ENCODE data around the gene PSMC5. TPM values are rescaled to one million over a fixed set of nuclear protein-coding genes. Genes with fewer than 3 reads are reported as not detected.
A peak's percentile ranks its signal among the peaks of the same experiment; 100 is the strongest.

PSMC5 gene
- total and polyA plus RNA-seq, 2 donors (not counting 3 experiments of a cell fraction or from before 2014, with no cell fraction given), result 179 to 236 TPM

DNA sequence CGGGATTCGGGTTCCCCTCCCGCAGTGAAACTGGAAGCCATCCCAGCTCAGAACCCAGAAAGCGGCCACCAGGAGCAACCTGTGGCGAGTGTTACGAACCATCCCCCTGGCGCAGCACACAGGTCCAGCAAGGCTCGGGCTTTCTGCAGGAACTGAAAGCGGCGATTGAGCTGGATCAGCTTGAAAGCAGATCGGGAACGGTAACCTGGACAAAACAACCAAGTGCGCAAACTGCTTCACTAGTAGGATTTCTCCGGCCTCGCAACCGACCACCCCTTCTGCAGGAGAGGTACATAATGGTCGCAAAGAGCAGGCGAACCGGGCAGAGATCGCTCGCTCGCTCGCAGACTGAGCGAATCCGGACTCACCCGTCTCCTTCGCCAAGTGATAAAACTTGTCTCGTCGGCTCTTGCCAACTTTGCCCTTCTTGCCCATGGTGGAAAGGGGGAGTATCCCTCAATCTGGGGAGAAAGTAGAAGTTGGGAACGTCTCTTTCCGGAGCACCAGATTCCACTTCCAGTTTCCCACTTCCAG lies 696 bp upstream of the PSMC5 start:
- Histone ChIP-seq H2AFZ (ENCODE audit: low read depth, low read length) (peak overlapping the region; percentile 5), H3K79me2 (ENCODE audit: control insufficient read depth, insufficient read depth, low read length) (peaks cover 42% of the 10 kb centered on the region), H4K20me1 (replicated peaks; ENCODE audit: control insufficient read depth, extremely low read depth, insufficient read depth, low read length) (no peaks in the 10 kb centered on the region), H3K4me2 (ENCODE audit: insufficient read depth, low read length) (peak overlapping the region; percentile 89), H3K9ac (replicated peaks; ENCODE audit: extremely low read depth, insufficient read depth, low read length) (peak overlapping the region; percentile 86), H3K9me3 (replicated peaks; ENCODE audit: control insufficient read depth, insufficient read depth, low read length) (no peaks in the 10 kb centered on the region), H3K4me1 (ENCODE audit: control insufficient read depth, extremely low read depth, insufficient read depth, low read length) (peaks cover 23% of the 10 kb centered on the region), H3K27me3 (ENCODE audit: control insufficient read depth in 2 of 2, insufficient read depth in 2 of 2, low read length in 2 of 2) (no peaks in the 10 kb centered on the region), H3K4me3 (replicated peaks in 1 of 3; ENCODE audit: insufficient read depth in 1 of 3, low read depth in 1 of 3, low read length in 3 of 3) (peak overlapping the region; percentile 47 to 81 (median 72)), H3K36me3 (ENCODE audit: control insufficient read depth in 2 of 2, extremely low read depth in 1 of 2, insufficient read depth in 2 of 2, low read length in 2 of 2) (peaks cover 46 to 56% of the 10 kb centered on the region in 2 experiments), H3K27ac (ENCODE audit: insufficient read depth, low read depth, low read length) (peak overlapping the region; percentile 92), H3K9me1 (replicated peaks; ENCODE audit: control insufficient read depth, extremely low read depth, insufficient read depth, low read length) (no peaks in the 10 kb centered on the region)
- DNase-seq (ENCODE audit: low read depth, low spot score) (no peak), FAIRE-seq (peak; percentile 50)
- intact Hi-C loops (cut with micrococcal nuclease) (loop anchor here (1.0 to 10.0 kb wide), 4 partner anchors 15 to 1252 kb away; partner anchors contain the start of genes CYB561 and DDX42), dilution Hi-C loops (cut with MboI; ENCODE audit: extremely low pct_ligation_motif_present, low sequenced_read_pairs) (no loop called here)
- TSS peak; percentile 46 for BruUV-seq (replicated peaks)
- TF ChIP-seq, protein P1, sequence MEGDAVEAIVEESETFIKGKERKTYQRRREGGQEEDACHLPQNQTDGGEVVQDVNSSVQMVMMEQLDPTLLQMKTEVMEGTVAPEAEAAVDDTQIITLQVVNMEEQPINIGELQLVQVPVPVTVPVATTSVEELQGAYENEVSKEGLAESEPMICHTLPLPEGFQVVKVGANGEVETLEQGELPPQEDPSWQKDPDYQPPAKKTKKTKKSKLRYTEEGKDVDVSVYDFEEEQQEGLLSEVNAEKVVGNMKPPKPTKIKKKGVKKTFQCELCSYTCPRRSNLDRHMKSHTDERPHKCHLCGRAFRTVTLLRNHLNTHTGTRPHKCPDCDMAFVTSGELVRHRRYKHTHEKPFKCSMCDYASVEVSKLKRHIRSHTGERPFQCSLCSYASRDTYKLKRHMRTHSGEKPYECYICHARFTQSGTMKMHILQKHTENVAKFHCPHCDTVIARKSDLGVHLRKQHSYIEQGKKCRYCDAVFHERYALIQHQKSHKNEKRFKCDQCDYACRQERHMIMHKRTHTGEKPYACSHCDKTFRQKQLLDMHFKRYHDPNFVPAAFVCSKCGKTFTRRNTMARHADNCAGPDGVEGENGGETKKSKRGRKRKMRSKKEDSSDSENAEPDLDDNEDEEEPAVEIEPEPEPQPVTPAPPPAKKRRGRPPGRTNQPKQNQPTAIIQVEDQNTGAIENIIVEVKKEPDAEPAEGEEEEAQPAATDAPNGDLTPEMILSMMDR (IDR thresholded peaks at IDR 0.05; ENCODE audit: extremely low read depth in 1 of 2, insufficient read depth in 1 of 2, low read depth in 1 of 2, low read length in 2 of 2), result peak in 1 of 2 donors; percentile 14
- no peak for TF ChIP-seq EZH2 (IDR thresholded peaks at IDR 0.05; ENCODE audit: borderline replicate concordance, low read depth, low read length, severe bottlenecking)
- ChIA-PET CTCF (interaction anchor here (1.1 to 1.4 kb wide), 3 partner anchors 8 to 84 kb away, joined by 3 to 4 read pairs (median 3); no protein-coding TSS in a partner anchor), POLR2A (interaction anchor here (1.3 kb wide), 1 partner anchor 128 kb away, joined by 4 read pairs; no protein-coding TSS in a partner anchor)

DNA sequence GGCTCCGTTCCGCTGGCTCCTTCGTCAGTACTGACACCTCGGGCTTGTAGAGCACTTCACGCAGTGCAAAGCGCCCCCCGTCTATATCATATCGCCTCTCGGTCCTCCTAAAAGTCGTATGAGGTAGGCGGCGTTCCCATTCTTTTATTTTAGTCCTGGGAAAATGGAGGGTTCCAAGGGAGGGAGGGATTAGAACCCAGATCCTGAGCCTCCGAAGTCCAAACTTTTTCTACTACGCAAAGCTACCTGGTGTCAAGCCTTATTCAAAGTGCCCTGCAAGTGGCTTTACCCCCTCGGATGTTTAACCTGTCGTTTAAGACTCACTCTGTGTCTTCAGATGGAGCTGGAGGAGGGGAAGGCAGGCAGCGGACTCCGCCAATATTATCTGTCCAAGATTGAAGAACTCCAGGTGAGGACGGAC lies 580 bp downstream of the PSMC5 start:
- no TSS peak for BruUV-seq (replicated peaks)
- CTCF ChIA-PET, result interaction anchor here (1.5 kb wide), 1 partner anchor 29 kb away, joined by 5 read pairs; no protein-coding TSS in a partner anchor
- peak overlapping the region; percentile 92 for H3K27ac ChIP-seq (ENCODE audit: insufficient read depth, low read depth, low read length)
- peak overlapping the region; percentile 47 to 81 (median 72) for H3K4me3 ChIP-seq (replicated peaks in 1 of 3; ENCODE audit: insufficient read depth in 1 of 3, low read depth in 1 of 3, low read length in 3 of 3)
- POLR2A ChIA-PET, result no interaction called here
- FAIRE-seq, result peak; percentile 67
- H4K20me1 ChIP-seq (replicated peaks; ENCODE audit: control insufficient read depth, extremely low read depth, insufficient read depth, low read length), result no peaks in the 10 kb centered on the region
- dilution Hi-C loops (cut with MboI; ENCODE audit: extremely low pct_ligation_motif_present, low sequenced_read_pairs), result no loop called here
- DNase-seq (ENCODE audit: low read depth, low spot score), result no peak
- TF ChIP-seq POLR2A (IDR thresholded peaks at IDR 0.05; ENCODE audit: low read depth, low read length) (no peak), MYC (IDR thresholded peaks at IDR 0.05; ENCODE audit: low read depth, low read length) (no peak), FOS (IDR thresholded peaks at IDR 0.05; ENCODE audit: borderline replicate concordance, insufficient read depth, low read length) (no peak), JUN (IDR thresholded peaks at IDR 0.05; ENCODE audit: borderline replicate concordance, insufficient read depth, insufficient read length, low read depth) (no peak), GATA2 (IDR thresholded peaks at IDR 0.05; ENCODE audit: insufficient read depth, insufficient read length, low read depth, low read length) (no peak), POLR2AphosphoS5 (IDR thresholded peaks at IDR 0.05; ENCODE audit: insufficient read depth, low read depth, low read length) (no peak)
- TF ChIP-seq, protein P1 (IDR thresholded peaks at IDR 0.05; ENCODE audit: extremely low read depth in 1 of 2, insufficient read depth in 1 of 2, low read depth in 1 of 2, low read length in 2 of 2), result no peak
- TF ChIP-seq, protein P2, sequence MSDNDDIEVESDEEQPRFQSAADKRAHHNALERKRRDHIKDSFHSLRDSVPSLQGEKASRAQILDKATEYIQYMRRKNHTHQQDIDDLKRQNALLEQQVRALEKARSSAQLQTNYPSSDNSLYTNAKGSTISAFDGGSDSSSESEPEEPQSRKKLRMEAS (IDR thresholded peaks at IDR 0.05; ENCODE audit: insufficient read depth, insufficient read length), result no peak
- no peaks in the 10 kb centered on the region for H3K9me1 ChIP-seq (replicated peaks; ENCODE audit: control insufficient read depth, extremely low read depth, insufficient read depth, low read length)
- H3K79me2 ChIP-seq (ENCODE audit: control insufficient read depth, insufficient read depth, low read length), result peaks cover 42% of the 10 kb centered on the region
- H3K27me3 ChIP-seq (ENCODE audit: control insufficient read depth in 2 of 2, insufficient read depth in 2 of 2, low read length in 2 of 2), result no peaks in the 10 kb centered on the region
- intact Hi-C loops (cut with micrococcal nuclease), result loop anchor here (1.0 to 10.0 kb wide), 4 partner anchors 13 to 1253 kb away; partner anchors contain the start of genes CYB561 and DDX42
- peak overlapping the region; percentile 1 for H2AFZ ChIP-seq (ENCODE audit: low read depth, low read length)
- H3K9me3 ChIP-seq (replicated peaks; ENCODE audit: control insufficient read depth, insufficient read depth, low read length), result no peaks in the 10 kb centered on the region
- H3K36me3 ChIP-seq (ENCODE audit: control insufficient read depth in 2 of 2, extremely low read depth in 1 of 2, insufficient read depth in 2 of 2, low read length in 2 of 2), result peaks cover 41 to 58% of the 10 kb centered on the region in 2 experiments
- peaks cover 23% of the 10 kb centered on the region for H3K4me1 ChIP-seq (ENCODE audit: control insufficient read depth, extremely low read depth, insufficient read depth, low read length)
- H3K9ac ChIP-seq (replicated peaks; ENCODE audit: extremely low read depth, insufficient read depth, low read length), result peak overlapping the region; percentile 86
- peak overlapping the region; percentile 78 for H3K4me2 ChIP-seq (ENCODE audit: insufficient read depth, low read length)
